ENCODE data around the gene CRIP1.

Gene CRIP1

GRCh38 chr14:105486163-105486973 lies at the start of gene CRIP1:
CRIP1 (plus strand) TSS chr14:105486886; CDS start chr14:105487260, 374 bp downstream.
- DNase-seq (ENCODE audit: low read depth) = no peak

GRCh38 chr14:105436891-105437722 lies 49.6 kb upstream of the CRIP1 start:
- DNase-seq (ENCODE audit: low read depth) = no peak

DNA sequence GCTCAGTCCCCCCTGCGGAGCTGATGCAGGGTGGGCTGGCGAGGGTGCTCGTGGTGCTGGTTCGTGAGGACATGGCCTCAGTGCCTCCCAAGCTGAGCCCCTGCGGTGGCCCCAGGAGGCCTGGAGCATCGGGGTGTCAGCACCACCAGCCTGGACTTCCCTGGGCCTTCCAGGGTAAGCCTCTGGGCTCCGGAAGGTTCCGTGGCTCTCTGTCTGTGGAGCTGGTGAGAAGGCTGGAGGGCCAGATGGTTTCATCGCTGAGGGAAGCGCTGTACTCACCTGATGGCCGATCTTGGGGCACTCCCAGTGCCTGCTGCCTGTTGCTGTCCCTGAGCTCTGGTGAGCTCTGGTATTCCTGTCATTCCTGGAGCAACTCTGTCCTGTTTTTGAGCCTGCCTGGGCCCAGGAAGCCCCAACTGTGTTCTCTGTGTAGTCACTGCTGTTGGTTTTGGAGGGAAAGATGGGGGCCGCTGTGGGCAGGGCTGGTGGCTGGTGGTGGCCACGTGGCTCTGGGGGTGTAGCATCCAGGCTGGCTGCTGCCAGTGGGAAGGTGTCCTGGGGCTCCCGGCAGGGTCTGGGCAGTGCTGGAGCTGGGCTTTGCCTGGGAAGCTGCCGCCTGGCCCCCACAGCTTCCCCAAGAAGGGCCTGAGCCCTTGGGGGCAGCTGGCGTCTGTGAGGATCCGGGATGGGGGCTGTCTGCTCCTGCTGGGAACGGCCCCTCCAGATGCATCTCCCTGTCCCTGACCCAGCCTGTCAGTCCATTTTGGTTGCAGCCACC lies 48.8 kb upstream of the CRIP1 start:
- no peak for DNase-seq (ENCODE audit: low read depth)

DNA sequence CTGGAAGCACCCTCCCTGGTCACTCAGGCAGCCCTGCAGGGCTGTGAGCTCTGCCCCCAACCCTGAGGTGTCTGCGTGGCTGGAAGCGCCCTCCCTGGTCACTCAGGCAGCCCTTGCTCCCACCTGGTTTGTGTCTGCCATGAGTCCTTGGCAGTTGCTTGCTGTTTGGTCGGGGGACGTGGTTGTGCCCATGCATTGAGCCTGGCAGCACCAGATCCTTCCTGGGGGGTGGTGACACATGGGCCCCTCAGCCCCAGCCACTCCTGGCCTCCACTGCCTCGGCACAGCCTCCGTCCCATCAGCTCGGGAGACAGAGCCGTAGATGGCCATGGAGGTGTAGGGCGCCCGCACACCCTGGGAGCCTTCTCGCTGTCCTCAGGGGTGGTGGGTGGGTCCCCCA lies 47.5 kb upstream of the CRIP1 start:
- no peak for DNase-seq (ENCODE audit: low read depth)

DNA sequence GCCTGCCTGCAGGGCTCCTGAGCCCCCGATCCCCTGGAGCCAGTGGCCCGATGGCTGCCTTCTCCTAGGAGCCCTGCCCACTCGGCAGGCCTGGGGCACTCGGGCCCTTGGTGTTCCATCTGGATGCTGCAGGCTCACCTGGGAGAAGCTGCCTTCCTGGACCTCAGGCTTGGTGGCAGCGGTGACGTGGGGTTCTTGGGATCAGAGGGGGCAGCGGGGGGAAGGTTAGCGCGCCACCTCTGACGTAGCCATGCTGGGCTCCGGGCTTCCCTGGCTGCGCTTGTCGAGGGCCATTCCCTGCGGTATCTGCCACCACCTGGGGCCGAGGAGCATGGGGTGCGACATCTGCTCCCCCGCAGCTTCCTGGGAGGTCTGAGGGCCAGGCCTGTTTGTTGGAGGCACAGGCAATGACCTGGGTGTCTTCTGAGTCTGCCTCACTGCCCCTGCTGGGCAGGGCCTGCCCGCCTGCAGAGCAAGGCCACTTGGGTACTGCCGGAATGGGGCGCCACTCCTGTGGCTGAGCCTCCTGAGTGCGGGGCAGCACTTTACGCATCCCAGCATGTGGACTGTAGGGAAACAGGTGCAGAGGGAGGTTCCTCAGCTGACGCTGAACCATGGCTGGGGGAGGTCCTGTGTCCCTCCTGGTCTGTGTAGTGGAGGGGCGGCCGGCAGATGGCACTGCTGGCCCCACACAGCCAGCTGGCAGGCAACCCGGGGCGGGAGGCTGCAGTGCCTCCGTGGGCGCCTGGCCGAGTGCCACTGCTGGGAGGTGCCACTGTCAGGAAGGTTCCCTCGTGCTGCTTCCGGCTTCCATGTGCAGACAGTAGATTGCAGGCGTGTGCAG lies 46.8 kb upstream of the CRIP1 start:
- no peak for DNase-seq (ENCODE audit: low read depth)

GRCh38 chr14:105440554-105440900 lies 46.2 kb upstream of the CRIP1 start:
- no peak for DNase-seq (ENCODE audit: low read depth)

DNA sequence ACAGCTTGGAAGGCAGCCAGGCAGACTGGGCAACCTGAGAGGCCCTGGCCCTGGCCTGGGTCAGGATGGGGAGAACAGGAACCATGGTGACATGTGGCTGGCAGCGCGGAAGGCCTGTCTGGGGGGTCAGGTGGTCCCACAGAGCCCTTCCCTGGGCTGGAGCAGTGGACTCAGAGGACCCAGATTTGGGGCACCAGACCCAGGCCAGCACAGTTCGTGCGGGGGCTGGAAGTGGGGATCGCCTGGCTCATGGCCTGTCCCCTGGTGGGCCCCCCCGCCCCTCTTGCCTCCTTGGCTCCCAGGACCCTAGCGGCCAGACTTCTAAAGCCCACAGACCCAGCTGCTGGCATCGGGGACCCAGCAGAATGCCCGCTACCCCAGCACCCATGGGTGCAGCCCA lies 45.7 kb upstream of the CRIP1 start:
- no peak for DNase-seq (ENCODE audit: low read depth)

GRCh38 chr14:105442125-105442524 lies 44.6 kb upstream of the CRIP1 start:
- DNase-seq (ENCODE audit: low read depth) = no peak

DNA sequence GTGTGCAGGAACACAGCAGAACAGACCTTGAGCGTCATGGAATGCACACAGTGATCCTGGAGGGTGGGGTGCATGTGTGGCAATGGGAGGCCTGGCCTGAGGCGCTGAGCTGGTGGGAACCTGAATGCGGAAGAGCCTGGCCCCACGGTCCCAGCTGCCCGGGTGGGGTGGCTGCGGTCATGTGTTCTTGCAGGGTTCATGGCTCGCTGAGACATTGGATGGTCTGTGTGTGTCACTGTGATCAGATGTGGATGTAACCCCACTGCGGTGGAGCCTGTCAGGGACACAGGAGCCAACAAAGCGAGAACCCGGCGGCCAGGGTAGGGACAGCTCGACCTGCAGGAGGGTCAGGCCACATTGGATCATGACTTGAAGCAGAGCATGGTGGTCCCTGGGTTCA lies 43.9 kb upstream of the CRIP1 start:
- no peak for DNase-seq (ENCODE audit: low read depth)

- DNase-seq (ENCODE audit: low read depth) = no peak
Observed at GRCh38 chr14:105444859-105445258, 41.8 kb upstream of the CRIP1 start.

GRCh38 chr14:105445290-105445689 lies 41.4 kb upstream of the CRIP1 start:
- no peak for DNase-seq (ENCODE audit: low read depth)

DNA sequence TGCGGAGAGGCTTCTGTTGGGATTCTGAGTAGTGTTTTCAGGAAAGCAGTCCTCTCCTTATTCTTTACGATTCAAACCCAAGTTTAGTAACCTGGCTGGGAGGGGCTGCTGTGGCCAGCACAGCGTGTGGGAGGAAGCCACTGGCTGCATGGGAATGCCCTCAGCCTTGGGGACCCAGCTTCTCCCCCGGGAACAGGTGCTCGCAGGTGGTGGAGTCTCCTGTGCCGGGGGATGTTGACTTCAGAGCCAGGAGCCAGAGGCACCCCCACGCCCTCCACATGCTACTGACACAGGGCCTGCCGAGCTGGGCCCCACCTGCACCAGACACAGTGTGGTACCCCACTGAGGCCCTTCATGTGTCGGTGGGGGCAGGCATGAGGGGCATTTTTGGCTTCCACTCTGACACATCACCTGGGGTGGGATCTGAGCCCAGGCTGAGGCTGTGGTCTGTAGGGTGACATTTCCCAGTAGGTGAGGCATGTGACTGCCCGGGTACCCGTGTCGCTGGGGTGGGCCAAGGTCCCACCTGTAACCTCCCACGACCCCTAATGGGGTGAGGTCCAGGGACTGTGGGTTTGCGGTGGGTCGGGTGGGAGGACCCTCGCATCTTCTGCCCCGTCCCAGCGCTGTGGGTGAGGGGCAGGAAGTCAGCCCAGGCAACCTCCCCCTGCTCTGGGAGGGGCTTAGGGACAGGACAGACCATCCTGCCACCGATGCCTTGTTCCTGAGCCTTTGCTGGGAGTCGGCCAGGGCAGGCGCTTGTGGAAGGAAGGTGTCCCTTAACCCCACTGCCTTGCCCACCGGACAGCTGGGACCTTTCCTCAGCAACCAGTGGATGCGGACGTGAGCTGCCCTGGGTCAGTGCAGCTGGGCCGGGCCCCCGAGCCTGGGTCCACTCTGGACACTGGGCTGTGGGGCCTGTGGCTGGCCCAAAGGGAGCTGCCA lies 40.5 kb upstream of the CRIP1 start:
- no peak for DNase-seq (ENCODE audit: low read depth)

GRCh38 chr14:105446971-105447370 lies 39.7 kb upstream of the CRIP1 start:
- no peak for DNase-seq (ENCODE audit: low read depth)

DNA sequence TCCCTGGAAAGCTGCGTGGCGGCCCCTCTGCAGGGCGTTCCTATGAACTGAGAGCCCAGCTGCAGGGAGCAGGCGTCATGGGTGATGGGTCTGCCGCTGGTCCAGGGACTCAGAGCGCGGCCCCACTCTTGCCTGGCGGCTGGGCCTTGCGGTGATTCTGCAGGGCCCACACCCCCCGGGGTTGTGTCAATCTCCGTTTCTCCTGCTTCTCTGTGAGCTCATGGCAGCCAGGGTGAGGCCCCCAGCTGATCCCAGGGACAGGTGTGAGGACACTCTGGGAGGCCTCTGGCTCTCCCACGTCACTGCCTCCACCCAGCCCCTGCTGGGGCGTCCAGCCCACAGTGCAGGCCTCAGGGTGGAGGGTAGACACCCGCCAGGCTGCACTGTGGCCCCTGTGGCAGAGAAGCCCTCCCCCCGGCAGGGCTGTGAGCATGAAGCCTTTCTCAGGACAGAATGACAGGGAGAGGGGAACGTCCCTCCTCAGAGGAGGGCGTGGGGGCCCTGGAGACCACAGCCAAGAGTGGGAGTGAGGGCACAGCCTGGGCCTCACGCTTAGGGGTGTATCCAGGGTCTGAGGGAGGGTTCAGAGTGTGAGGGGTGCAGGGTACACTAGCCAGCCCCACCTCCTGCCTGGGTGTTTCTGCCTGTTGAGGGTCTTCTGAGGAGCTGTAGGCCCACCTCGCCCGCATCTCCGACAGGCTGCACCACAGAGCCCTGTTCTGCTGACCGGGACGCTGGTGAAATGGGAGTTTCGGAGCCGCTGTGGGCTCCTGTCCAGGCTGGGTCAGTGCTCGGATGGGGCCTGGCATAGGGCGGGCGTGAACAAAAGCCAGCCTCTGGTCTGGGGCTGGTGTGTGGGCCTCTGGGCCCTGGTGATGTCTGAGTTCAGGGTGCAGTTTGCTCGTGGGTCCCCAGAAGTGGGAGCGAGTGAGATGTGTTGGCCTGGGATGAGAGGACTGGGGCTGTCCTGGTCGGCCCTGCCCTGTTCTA lies 38.7 kb upstream of the CRIP1 start:
- no peak for DNase-seq (ENCODE audit: low read depth)

GRCh38 chr14:105448706-105449111 lies 38.0 kb upstream of the CRIP1 start:
- peak; percentile 43 for DNase-seq (ENCODE audit: low read depth)

GRCh38 chr14:105449276-105450122 lies 37.2 kb upstream of the CRIP1 start:
- no peak for DNase-seq (ENCODE audit: low read depth)

GRCh38 chr14:105450123-105450505 lies 36.6 kb upstream of the CRIP1 start:
- DNase-seq (ENCODE audit: low read depth) = no peak
